HepG2 (cell line): Measurements from ENCODE around the gene TAF6. TPM values are rescaled to one million over a fixed set of nuclear protein-coding genes. Genes with fewer than 3 reads are reported as not detected.
A peak's percentile ranks its signal among the peaks of the same experiment; 100 is the strongest.

ENCODE experiments used
- CAMTA2 ChIP-seq: sonication (generic); formaldehyde crosslinking; IDR thresholded peaks from 2 replicates; pipeline ENCODE4 v1.4.0; 2020; ENCODE audit warnings: mild to moderate bottlenecking, missing genetic modification reagents, borderline replicate concordance
- CREB3 ChIP-seq: sonication (generic); formaldehyde crosslinking; IDR thresholded peaks from 2 replicates; pipeline ENCODE4 v1.5.0; 2020; ENCODE audit warnings: missing genetic modification reagents
- DNMT3B ChIP-seq: conservative IDR thresholded peaks from 2 replicates; pipeline ENCODE4 v1.6.1; 2016; ENCODE audit warnings: missing biosample characterization, control low read depth
- GLI4 ChIP-seq: sonication (generic); formaldehyde crosslinking; IDR thresholded peaks from 2 replicates; pipeline ENCODE4 v1.5.1; 2020; ENCODE audit warnings: missing genetic modification reagents, mild to moderate bottlenecking, moderate library complexity, borderline replicate concordance
- GPN1 ChIP-seq: sonication (generic); formaldehyde crosslinking; IDR thresholded peaks from 2 replicates; pipeline ENCODE4 v1.5.1; 2020; ENCODE audit warnings: missing genetic modification reagents, borderline replicate concordance
- HNF1A ChIP-seq, 2 experiments: sonication (generic) in 1 of 2; formaldehyde crosslinking in 1 of 2; IDR thresholded peaks; 2 replicates each; pipeline versions ENCODE4 v1.4.0 to v1.6.1; 2016 to 2020; ENCODE audit warnings: borderline replicate concordance in 1 of 2, low read depth in 1 of 2, mild to moderate bottlenecking in 1 of 2, missing genetic modification reagents in 1 of 2
- MATR3 ChIP-seq: sonication (generic); formaldehyde crosslinking; IDR thresholded peaks from 2 replicates; pipeline ENCODE4 v1.4.0; 2020; ENCODE audit warnings: missing genetic modification reagents
- NFYB ChIP-seq: sonication (generic); formaldehyde crosslinking; IDR thresholded peaks from 2 replicates; pipeline ENCODE4 v1.4.0; 2020; ENCODE audit warnings: missing genetic modification reagents
- NPAS2 ChIP-seq: sonication (generic); formaldehyde crosslinking; IDR thresholded peaks from 2 replicates; pipeline ENCODE4 v1.8.0; 2022; ENCODE audit warnings: mild to moderate bottlenecking, missing genetic modification reagents, borderline replicate concordance
- PCBP1 ChIP-seq: fragments of 200-400 bp; formaldehyde crosslinking; IDR thresholded peaks from 2 replicates; pipeline ENCODE4 v1.6.1; 2017; ENCODE audit warnings: mild to moderate bottlenecking, low read depth, low read length, borderline replicate concordance
- SSRP1 ChIP-seq: IDR thresholded peaks from 2 replicates; pipeline ENCODE4 v1.6.1; 2016; ENCODE audit warnings: control low read depth
- TBL1XR1 ChIP-seq: fragments of 150-350 bp; IDR thresholded peaks from 2 replicates; pipeline ENCODE4 v1.6.1; 2014; ENCODE audit warnings: borderline replicate concordance, low read length; ENCODE audit not compliant: partially characterized antibody
- TOPORS ChIP-seq: sonication (generic); formaldehyde crosslinking; IDR thresholded peaks from 2 replicates; pipeline ENCODE4 v1.8.0; 2023; ENCODE audit warnings: mild to moderate bottlenecking, missing genetic modification reagents
- TRAFD1 ChIP-seq: sonication (generic); formaldehyde crosslinking; IDR thresholded peaks from 2 replicates; pipeline ENCODE4 v1.5.1; 2020; ENCODE audit warnings: missing genetic modification reagents, mild to moderate bottlenecking, borderline replicate concordance
- WIZ ChIP-seq: sonication (generic); formaldehyde crosslinking; IDR thresholded peaks from 2 replicates; pipeline ENCODE4 v1.5.1; 2020; ENCODE audit warnings: mild to moderate bottlenecking, missing genetic modification reagents
- ZFP41 ChIP-seq: sonication (generic); formaldehyde crosslinking; IDR thresholded peaks from 2 replicates; pipeline ENCODE4 v1.4.0; 2020; ENCODE audit warnings: mild to moderate bottlenecking, missing genetic modification reagents, borderline replicate concordance
- ZNF317 ChIP-seq: sonication (generic); formaldehyde crosslinking; IDR thresholded peaks from 2 replicates; pipeline ENCODE4 v1.5.0; 2020; ENCODE audit warnings: mild to moderate bottlenecking, missing genetic modification reagents
- ZNF451 ChIP-seq: sonication (generic); formaldehyde crosslinking; IDR thresholded peaks from 2 replicates; pipeline ENCODE4 v1.5.0; 2020; ENCODE audit warnings: mild to moderate bottlenecking, missing genetic modification reagents
- ZNF552 ChIP-seq: sonication (generic); formaldehyde crosslinking; IDR thresholded peaks from 2 replicates; pipeline ENCODE4 v1.9.0; 2022; ENCODE audit warnings: missing genetic modification reagents, mild to moderate bottlenecking, borderline replicate concordance
- ZNF569 ChIP-seq: sonication (generic); formaldehyde crosslinking; IDR thresholded peaks from 2 replicates; pipeline ENCODE4 v1.5.0; 2020; ENCODE audit warnings: mild to moderate bottlenecking, missing genetic modification reagents, moderate library complexity, borderline replicate concordance
- ZNF740 ChIP-seq: sonication (generic); formaldehyde crosslinking; IDR thresholded peaks from 2 replicates; pipeline ENCODE4 v1.4.0; 2020; ENCODE audit warnings: missing genetic modification reagents
- ZNF772 ChIP-seq: sonication (generic); formaldehyde crosslinking; IDR thresholded peaks from 2 replicates; pipeline ENCODE4 v1.5.0; 2020; ENCODE audit warnings: mild to moderate bottlenecking, missing genetic modification reagents
- polyA plus RNA-seq, 8 experiments: library from polyadenylated mRNA; depleted of rRNA in 3 of 8; stranded (reverse) in 7 of 8; unstranded in 1 of 8; fragments of >200 nt; fragmentation: Illumina TruSeq in 4 of 8; extraction: Trizol in 4 of 8; gene quantifications; 2 replicates each; pipeline versions ENCODE4 v1.2.1 to v1.2.3, GENCODE V29; 2011 to 2016; ENCODE audit warnings: low read depth in 4 of 8, missing spikeins in 1 of 8, mixed read lengths in 1 of 8; ENCODE audit not compliant: insufficient read depth in 1 of 8
- total RNA-seq, 5 experiments: library from RNA; depleted of rRNA; stranded (reverse); fragments of >200 nt; fragmentation: Illumina TruSeq; extraction: Trizol; gene quantifications; 2 replicates each; pipeline ENCODE4 v1.2.3, GENCODE V29; 2016; ENCODE audit warnings: low read depth in 1 of 5

The TAF6 gene
- total and polyA plus RNA-seq, 2 of the 13 experiments (the other 11 are each of a cell fraction or from before 2014, with no cell fraction given) = 12.9 to 18.8 TPM

- TF ChIP-seq SSRP1 (CRISPR knock-in tag) (no peak), CREB3 (CRISPR knock-in tag) (peak; percentile 72), DNMT3B (peak; percentile 91), ZNF740 (CRISPR knock-in tag) (peak; percentile 56; the same call in 1 of the 2 replicates), HNF1A (IDR thresholded peaks at IDR 0.05; ENCODE audit: low read depth) (no peak), HNF1A (CRISPR knock-in tag; IDR thresholded peaks at IDR 0.05; ENCODE audit: borderline replicate concordance) (peak; percentile 30; the same call in 1 of the 2 replicates), NPAS2 (CRISPR knock-in tag) (no peak), ZNF552 (CRISPR knock-in tag) (no peak), TOPORS (CRISPR knock-in tag) (no peak), GLI4 (CRISPR knock-in tag) (no peak; the same call in 1 of the 2 replicates), GPN1 (CRISPR knock-in tag) (no peak), ZNF569 (CRISPR knock-in tag) (no peak), TBL1XR1 (peak; percentile 42), CAMTA2 (no peak), WIZ (CRISPR knock-in tag) (no peak), TRAFD1 (CRISPR knock-in tag) (no peak), ZNF772 (CRISPR knock-in tag) (peak; percentile 62; the same call in 1 of the 2 replicates), ZNF317 (CRISPR knock-in tag) (no peak), NFYB (CRISPR knock-in tag) (peak; percentile 65), ZFP41 (CRISPR knock-in tag) (no peak), PCBP1 (no peak), MATR3 (CRISPR knock-in tag) (no peak), ZNF451 (CRISPR knock-in tag) (no peak)
Observed at GRCh38 chr7:100119072-100119969, at the start of gene TAF6, which contains the start of gene CNPY4 (continued).
